ENCODE results near the gene ENTHD1. TPM values are rescaled to one million over a fixed set of nuclear protein-coding genes. Genes with fewer than 3 reads are reported as not detected.
"Not testable (repeated sequence)": the region's sequence is repeated elsewhere in the genome, so short reads cannot be mapped to it uniquely, and the experiment has no call there.

Gene ENTHD1
- total RNA-seq, 1 donor from 2014 or later = 0.15 TPM

DNA sequence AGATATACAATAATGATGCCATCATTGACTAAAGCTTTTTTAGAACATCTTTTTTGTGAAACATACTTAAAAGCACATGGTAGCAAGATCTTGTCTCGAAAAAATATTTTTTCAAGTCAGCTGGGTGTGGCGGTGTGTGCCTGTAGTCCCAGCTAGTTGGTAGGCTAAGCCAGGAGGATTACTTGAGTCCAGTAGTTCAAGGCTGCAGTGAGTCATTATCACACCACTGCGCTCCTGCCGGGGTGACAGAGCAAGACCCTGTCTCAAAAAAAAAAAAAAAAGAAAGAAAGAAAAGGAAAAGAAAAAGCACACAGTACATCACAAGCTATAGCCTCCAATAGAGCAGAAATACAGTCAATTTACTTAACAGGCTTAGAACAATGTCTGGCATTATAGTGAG is 37.0 kb downstream of the ENTHD1 start:
- intact Hi-C loops (cut with micrococcal nuclease) = no loop called here

DNA sequence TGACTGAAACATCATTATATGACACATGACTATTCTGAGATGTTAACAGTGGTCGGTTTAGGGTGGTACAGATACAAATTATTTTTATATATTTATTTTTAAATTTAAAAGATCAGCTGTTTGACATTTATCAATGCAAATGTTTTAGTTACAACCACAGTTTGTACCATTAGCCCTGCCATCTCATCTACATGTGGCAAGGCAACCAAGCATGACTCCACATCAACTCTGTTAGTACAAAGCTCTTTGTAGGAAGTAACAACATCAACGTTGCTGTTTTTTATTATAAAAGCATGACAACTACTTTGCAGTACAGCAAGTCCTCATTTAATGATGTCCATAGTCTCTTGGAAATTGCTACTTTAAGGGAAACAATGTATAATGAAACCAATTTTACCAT is 40.8 kb downstream of the ENTHD1 start:
- intact Hi-C loops (cut with micrococcal nuclease) = no loop called here

DNA sequence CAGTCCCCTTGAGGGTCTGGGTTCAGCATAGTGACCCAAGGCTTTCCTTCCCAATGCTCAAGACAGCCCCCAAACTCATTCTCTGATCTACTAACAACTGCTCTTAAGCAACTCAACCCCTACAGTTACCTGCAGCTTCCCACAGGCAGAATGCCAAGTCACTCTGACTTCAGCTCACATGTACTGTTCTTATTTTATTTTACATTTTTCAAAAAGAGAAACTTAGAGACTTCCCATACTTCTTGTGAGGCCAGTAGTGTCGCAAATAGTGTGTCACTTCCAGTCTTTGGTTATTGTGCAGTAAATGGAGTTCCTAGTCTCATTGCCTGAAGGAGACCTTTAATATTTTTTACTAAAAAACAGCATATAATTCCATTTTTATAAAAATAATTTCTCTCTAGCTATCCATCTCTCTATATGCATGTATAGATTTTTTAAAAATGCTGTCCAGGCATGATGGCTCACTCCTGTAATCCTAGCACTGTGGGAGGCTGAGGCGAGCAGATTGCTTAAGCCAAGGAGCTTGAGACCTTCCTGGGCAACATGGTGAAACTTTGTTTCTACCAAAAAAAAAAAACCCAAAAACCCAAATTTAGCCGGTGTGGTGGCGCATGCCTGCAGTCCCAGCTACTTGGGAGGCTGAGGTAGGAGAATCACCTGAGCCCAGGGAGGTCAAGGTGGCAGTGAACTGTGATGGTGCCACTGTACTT is 41.8 kb downstream of the ENTHD1 start:
- intact Hi-C loops (cut with micrococcal nuclease) = no loop called here

DNA sequence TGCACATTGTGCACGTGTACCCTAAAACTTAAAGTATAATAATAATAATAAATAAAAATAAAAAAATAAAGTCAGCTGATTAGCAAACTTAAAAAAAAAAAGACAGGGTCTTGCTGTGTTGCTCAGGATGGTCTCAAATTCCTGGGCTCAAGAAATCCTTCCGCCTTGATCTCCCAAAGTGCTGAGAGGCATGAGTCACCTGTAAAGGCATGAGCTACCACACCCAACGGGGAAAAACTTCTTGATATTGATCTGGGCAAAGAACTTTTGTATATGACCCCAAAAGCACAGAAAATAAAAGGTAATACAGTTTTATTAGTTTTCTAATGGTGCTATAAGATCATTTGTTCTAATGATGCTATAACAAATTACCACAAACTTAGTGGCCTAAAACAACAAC is 46.1 kb downstream of the ENTHD1 start:
- intact Hi-C loops (cut with micrococcal nuclease) = no loop called here

DNA sequence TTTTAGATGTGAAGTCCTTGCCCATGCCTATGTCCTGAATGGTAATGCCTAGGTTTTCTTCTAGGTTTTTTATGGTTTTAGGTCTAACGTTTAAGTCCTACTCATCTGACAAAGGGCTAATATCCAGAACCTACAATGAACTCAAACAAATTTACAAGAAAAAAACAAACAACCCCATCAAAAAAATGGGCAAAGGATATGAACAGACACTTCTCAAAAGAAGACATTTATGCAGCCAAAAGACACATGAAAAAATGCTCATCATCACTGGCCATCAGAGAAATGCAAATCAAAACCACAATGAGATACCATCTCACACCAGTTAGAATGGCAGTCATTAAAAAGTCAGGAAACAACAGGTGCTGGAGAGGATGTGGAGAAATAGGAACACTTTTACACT is 47.0 kb downstream of the ENTHD1 start:
- intact Hi-C loops (cut with micrococcal nuclease) = not testable (repeated sequence)

DNA sequence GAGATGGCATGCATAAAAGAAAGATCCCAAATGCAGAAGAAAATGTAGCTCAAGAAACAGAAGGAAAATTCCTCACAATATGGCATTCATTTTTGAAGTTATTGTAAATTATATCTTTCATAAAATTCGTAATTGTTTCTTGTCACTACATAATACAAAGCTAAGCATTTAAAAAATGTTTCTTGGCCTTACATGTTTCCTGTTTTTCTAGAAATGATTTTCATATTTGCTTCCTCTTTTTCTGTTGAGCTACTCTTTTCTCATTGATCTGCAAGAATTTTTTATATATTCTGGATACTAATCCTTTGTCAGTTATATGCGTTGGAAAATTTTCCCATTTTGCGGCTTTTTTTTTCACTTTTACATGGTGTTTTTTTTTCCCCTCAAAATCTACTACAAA is 48.0 kb downstream of the ENTHD1 start:
- intact Hi-C loops (cut with micrococcal nuclease) = no loop called here

DNA sequence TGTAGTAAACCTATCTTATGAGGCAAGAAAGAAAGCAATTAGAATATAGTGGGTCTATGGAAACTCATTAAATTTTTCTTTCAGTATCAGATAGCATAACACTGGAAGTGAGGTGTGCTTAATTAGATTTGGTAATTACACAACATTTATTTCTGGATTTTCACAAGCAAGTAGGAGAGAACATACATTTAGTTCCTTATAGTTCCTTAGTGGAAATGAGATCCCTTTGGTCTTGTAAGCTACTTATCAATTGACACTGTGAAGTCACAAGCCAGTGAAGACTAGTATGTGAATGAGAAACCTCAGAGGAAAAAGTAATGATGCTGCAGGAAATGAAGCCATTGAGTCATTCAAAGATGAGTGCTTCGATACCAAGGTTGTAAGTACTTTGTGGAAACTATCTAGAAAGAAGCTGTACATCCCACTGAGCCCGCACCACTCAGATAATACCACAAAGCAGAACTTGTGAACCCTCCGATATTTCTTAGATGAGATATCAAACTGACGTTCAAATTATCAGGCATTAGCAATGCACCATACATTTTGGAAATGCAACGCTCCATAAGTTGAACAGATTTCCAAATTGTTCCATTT is 53.5 kb downstream of the ENTHD1 start:
- intact Hi-C loops (cut with micrococcal nuclease) = loop anchor here (1.0 kb wide), 2 partner anchors 61 to 66 kb away; partner anchors contain the start of gene GRAP2

DNA sequence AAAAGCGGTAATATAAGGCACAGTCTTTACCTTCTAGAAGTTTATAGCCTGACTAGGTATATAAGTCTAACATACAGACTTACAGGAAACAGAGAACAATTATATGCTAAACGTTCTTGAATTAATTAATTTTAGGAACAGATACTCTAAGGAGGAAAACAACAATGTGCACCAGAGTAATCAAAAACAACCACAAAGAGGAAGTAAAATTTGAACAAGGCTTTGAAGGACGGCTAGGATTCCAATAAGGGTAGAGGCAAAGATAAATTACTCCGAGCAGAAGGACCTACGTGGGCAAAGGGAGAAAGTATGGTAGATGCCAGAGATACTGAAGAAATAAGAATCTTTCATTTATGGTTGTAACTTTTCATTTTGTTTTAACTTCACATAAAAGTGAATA is 54.4 kb downstream of the ENTHD1 start:
- intact Hi-C loops (cut with micrococcal nuclease) = no loop called here

DNA sequence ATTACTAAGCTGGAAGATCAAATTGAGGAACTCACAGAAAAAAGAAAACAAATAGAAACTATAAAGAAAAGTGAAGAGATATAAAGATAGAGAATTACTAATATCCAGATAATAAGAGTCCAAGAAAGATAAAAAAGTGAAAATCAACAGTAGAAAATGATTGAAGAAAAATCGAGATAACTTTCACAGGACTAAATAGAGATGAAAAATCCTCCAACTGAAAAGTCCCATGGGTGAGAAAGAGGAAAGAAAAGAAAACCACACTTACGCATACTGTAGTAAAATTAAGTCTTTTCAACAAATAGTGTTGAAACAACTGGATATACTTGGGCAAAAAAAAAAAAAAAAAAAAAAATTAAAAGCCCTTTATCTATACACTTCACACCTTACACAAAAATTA is 60.0 kb downstream of the ENTHD1 start:
- intact Hi-C loops (cut with micrococcal nuclease) = no loop called here

DNA sequence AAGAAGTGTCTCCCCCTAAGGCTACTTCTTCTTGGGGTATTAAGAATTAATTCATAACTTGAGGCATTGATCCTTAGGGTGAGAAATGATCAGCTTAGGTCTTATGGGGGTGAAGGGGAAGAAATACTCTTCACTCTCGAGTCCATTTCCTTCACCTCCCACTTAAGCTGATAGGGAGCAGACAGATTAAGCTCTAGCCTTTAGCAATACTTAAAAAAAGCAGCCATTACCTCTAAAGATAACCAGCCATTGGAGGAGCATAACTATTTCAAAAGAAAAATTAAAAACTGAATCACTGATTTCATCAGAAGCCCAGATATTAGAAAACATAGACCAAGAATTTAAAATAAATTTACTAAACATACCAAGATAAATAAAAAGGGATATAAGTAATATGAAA is 60.5 kb downstream of the ENTHD1 start:
- intact Hi-C loops (cut with micrococcal nuclease) = no loop called here

DNA sequence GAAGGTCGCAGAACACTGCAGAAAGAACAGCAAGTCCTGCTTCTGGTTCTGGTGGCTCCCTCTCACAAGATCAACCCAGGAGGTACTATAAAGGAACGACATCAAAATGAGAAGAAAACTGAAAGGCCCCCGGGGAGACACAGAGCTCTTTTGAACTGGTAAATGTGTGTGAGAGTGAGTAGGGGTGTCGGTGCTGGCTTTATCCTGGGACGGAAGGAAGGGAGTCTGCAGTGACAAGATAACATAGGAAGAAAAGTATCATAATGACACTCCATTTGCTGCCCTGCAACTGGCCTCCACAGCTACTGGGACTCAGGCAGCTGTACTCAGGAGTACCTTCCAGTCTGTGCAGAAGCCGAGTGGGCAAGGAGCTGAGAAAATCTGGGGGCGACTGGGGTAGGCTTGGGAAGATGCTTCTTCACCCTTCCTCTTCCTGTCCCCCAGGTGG is 60.9 kb downstream of the ENTHD1 start:
- intact Hi-C loops (cut with micrococcal nuclease) = no loop called here

DNA sequence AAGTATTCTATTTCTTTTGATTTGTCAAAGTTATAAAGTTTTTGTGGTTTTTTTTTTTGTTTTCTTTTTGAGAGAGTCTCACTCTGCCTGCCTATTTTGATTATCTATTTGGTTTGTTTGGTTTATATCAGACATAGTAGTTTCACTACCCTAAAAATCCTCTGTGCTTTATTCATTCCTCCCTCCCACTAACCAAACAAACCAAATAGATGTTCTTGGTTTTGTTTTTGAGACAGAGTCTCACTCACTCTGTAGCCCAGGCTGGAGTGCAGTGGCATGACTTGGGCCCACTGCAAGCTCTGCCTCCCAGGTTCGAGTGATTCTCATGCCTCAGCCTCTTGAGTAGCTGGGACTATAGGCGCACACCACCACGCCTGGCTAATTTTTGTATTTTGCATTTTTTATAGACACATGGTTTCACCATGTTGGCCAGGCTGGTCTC is 67.9 kb downstream of the ENTHD1 start:
- intact Hi-C loops (cut with micrococcal nuclease) = no loop called here

DNA sequence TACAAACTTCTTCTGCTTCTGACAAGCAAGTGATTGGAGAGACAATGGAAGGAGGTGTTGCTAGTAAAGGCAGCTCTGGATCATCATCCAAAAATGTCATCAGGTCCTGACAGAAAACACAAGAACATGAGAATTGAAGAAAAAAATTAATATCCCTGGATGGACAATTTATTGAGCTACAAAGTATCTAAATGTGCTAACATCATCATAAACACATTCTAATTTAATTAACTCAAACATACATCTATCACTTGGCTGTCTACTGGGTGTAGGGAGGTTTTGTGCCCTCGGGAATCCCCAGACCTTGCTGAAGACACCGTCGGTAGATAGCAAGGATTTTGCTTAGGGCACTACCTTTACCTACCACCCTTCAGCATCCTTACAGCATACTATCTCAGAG is 72.6 kb downstream of the ENTHD1 start:
- intact Hi-C loops (cut with micrococcal nuclease) = no loop called here

DNA sequence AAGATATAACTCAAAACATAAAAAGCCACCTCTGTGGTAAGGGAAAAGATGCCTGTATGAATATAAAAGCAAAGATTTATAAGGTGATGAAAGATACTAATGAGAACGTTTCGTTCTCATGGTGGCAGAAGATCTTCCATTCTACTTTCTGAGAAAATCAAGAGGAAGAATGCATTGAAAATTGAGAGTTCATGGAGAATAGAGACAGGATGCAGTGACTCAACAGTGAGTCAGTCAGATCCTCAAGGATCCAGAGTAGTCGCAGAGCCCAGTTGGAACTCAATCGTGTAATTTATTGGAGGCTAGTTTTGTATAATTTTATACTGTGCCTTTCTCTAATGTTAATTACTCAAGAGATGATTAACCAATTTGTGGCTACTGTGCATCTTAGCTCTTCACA is 73.3 kb downstream of the ENTHD1 start:
- intact Hi-C loops (cut with micrococcal nuclease) = no loop called here

DNA sequence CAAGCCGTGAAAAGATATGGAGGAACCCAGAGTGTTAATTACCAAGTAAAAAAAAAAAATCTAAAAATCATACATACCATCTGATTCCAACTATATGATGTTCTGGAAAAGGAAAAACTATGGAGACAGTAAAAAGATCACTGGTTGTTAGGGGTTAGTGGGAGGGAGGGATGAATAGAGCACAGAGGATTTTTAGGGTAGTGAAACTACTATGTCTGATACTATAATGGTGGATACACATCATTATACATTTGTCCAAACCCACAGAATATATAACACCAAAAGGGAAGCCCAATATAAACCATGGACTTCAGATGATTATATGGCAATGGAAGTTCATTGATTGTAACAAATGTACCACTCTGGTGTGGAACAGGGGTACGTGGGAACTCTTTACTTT is 74.1 kb downstream of the ENTHD1 start:
- intact Hi-C loops (cut with micrococcal nuclease) = no loop called here

DNA sequence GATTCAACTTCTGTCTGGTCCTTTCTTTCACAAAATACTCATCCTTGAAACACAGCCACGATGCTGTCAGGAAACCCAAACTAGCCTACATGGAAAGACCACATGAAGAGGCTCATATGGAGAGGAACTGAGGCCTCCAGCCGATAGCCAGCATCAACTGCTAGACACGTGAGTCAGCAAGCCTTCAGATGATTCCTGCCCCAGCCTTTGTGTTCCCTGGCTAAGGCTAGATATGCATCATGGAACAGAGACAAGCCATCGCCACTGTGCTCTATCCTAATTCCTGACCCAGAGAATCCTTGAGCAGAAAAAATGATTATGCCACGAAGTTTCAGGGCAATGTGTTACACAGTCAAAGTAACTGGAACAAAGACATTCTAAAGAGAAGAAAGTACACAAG is 75.5 kb downstream of the ENTHD1 start:
- intact Hi-C loops (cut with micrococcal nuclease) = no loop called here

DNA sequence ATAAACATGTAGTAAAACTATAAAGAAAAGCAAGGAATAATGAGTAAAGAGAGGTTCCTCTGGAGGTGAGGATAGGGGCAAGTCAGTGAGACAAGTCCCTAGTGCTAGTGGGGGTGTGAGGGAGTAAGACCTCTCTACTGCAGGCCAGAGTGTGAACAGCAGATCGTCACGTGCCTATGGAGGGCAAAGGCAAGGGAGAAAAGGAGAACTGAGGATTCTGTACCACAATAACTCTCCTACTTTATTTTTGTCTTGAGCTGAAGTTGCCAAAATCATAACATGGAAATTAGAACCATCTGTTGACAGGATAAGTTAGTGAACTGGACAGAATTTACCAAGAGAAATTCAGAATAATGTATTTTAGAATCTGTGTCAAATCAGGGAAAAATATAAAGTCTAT is 77.6 kb downstream of the ENTHD1 start:
- intact Hi-C loops (cut with micrococcal nuclease) = no loop called here

DNA sequence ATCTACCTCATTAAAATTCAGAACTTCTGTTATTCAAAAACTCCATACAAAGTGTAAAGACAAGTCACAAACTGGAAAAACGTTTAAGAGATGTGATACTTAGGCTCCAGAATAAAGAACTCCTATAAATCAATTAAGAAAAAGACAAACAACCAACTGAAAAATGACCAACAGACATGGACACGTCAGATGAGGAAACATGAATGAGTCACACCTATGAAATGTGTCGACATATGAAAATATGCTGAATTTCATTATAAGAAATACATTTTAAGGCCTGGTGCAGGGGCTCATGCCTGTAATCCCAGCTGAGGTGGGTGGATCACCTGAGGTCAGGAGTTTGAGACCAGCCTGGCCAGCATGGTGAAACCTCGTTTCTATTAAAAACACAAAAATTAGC is 78.7 kb downstream of the ENTHD1 start:
- intact Hi-C loops (cut with micrococcal nuclease) = no loop called here

DNA sequence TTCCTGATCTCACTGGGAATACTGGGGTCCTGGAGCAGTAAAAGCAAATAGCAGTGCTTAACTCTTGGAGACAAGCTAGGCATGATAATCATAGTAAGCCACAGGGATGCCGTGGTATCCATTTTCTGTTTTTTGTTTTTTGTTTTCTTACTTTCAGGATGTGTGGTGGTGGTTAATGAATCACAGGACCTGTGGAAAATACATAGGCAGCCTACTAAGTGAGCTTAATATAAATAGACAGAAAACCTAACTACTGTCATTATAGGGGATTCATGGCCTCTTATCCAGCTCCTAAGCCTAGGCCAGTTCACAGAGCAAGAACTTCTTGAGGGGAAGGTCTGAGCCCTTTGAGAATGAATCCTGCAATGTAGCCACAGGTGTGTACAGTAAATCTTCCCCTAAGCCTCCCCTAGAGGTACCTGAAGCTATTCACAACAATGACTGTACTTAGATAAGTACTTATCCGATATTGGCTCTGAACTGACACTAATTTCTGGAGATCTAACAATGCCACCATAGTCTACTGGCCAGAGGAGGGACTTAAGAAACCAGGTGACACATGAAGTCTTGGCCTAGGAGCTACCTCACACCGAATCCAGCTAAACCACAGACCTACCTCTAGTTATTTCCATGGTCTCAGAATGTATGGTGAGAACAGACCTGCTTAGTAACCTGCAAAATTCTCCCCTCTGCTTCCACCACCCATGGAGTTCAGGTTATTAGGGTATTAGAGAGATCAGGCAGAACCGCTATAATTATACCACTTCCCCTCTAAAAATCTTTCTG is 83.6 kb downstream of the ENTHD1 start:
- intact Hi-C loops (cut with micrococcal nuclease) = no loop called here

DNA sequence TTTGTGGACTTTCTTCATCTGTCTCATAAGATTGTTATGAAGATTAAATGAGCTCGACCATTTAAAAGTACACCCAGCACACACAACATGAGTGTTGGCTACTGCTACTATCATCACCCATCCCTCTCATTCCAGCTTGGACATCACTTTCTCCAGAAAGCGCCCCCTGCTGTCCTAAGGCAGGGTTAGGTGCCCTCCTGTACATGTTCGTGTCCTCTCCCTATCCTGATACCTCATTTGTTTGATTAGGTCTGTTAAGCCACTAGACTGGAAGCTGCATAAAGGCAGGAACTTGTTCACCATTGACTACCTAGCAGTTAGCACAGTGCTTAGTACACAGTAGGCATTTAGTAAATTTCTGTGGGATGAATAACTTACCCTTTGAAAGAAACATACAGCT is 85.5 kb downstream of the ENTHD1 start:
- intact Hi-C loops (cut with micrococcal nuclease) = no loop called here

DNA sequence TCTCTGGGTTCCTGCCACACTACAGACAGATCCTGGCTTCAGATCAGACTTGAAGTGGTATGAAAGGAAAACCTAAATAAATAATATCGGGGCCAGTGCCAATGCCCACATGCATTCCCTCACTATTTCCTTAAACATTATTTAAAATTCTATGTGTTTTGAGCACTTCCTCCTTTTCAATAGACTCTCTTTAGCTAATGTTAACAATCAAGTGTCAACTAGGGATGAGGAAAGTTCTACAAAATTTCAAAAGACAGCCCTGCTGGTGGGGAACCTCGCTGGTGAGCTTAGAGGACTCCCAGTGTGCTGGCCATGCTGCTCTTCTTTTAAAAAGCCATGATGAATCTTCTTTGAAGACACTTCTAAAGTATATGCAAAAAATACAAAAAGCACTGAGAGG is 87.5 kb downstream of the ENTHD1 start:
- intact Hi-C loops (cut with micrococcal nuclease) = no loop called here

DNA sequence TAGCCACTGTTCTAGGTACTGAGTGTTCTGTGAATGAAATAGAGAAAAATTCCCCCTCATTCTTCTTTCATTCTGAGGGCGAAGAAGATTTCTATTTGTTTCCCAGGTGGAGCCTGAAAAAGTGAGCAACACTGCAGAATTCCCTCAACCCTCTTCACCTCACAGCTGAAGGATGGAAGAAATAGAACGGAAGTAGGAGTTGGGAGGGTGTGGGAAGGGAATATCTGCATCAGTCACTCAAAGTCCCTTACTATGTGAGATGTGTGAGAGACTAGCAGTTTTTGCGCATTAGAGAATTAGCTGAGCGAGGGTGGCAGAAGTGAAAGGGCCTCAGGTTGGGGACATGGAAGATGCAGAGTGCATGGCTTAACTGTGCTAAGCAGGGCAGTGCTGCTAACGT is 88.4 kb downstream of the ENTHD1 start:
- intact Hi-C loops (cut with micrococcal nuclease) = no loop called here

All from T-helper 1 cell treated with Interleukin-12 subunit alpha and Interleukin-12 subunit beta and Interleukin-4 antibody, amounts not matched to agents 30 ng/mL and 1 ng/mL, for 36 hours (primary cell).